Measurements from ENCODE around the gene IGIP. TPM values are rescaled to one million over a fixed set of nuclear protein-coding genes. Genes with fewer than 3 reads are reported as not detected.

Gene IGIP
- polyA plus RNA-seq, 1 donor (not counting 4 experiments of a cell fraction or from before 2014, with no cell fraction given), result 1.5 TPM

DNA sequence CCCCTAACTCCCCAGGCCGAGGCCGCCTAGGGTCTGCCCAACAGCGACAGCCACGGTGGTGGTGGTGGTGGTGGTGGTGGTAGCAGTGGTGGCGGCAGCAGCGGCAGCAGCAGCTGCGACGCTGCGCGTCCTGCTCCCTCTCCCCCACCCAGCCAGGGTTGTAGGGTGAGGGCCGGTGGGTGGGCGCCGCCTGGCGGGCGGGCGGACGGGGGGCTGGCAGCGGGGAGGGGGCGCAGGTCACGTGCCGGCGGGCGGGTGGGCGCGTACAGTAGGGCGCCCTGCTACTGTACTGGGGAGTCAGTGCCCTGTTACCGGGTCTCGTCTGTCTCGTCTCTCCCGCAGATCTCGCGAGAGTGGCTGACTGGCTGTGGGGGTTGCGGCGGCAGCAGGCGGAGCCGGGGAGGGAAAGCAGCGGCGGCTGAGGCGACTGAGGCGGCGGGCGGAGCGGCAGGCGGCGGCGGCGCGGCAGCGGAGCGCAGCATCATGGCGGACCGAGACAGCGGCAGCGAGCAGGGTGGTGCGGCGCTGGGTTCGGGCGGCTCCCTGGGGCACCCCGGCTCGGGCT, 12.0 kb upstream of the IGIP start, which contains the start of gene PURA:
Gene PURA, plus strand, starts transcription at position 411 of the 565 bp plus-strand sequence. Its CDS starts 73 bp downstream, at position 484.
- Histone ChIP-seq H3K79me2 (ENCODE audit: control insufficient read depth, insufficient read depth, low read length) (peaks cover 84% of the 10 kb centered on the region), H3K4me1 (ENCODE audit: control insufficient read depth, extremely low read depth, insufficient read depth, low read length) (peaks cover 19% of the 10 kb centered on the region), H3K27ac (ENCODE audit: control insufficient read depth, insufficient read depth, low read length) (peak within 1 kb of the TSS; percentile 50), H4K20me1 (ENCODE audit: control insufficient read depth, extremely low read depth, insufficient read depth, low read length) (no peaks in the 10 kb centered on the region), H3K36me3 (ENCODE audit: control insufficient read depth in 2 of 2, extremely low read depth in 1 of 2, insufficient read depth in 2 of 2, low read length in 2 of 2) (no peaks in the 10 kb centered on the region), H3K27me3 (ENCODE audit: control insufficient read depth, extremely low read depth, insufficient read depth, low read length) (no peaks in the 10 kb centered on the region), H3K9me3 (ENCODE audit: control insufficient read depth, low read depth, low read length) (no peaks in the 10 kb centered on the region), H3K4me2 (ENCODE audit: control insufficient read depth, extremely low read depth, insufficient read depth, low read depth, low read length) (peak within 1 kb of the TSS; percentile 79), H3K4me3 (ENCODE audit: control insufficient read depth in 2 of 3, extremely low read depth in 1 of 3, insufficient read depth in 2 of 3, low read depth in 1 of 3, low read length in 3 of 3) (peak within 1 kb of the TSS; percentile 58 to 80 (median 62)), H3K9ac (ENCODE audit: control insufficient read depth, extremely low read depth, insufficient read depth, low read length) (peak within 1 kb of the TSS; percentile 83), H2AFZ (ENCODE audit: control insufficient read depth, low read length) (peak within 1 kb of the TSS; percentile 72), H3K9me1 (ENCODE audit: control insufficient read depth, extremely low read depth, insufficient read depth, low read length) (no peaks in the 10 kb centered on the region)
- FAIRE-seq (no peak), DNase-seq (ENCODE audit: low read depth, low spot score) (peak; percentile 76)
- no peak for TF ChIP-seq EZH2 (IDR thresholded peaks at IDR 0.05; ENCODE audit: low read length)
- TF ChIP-seq, protein P1, sequence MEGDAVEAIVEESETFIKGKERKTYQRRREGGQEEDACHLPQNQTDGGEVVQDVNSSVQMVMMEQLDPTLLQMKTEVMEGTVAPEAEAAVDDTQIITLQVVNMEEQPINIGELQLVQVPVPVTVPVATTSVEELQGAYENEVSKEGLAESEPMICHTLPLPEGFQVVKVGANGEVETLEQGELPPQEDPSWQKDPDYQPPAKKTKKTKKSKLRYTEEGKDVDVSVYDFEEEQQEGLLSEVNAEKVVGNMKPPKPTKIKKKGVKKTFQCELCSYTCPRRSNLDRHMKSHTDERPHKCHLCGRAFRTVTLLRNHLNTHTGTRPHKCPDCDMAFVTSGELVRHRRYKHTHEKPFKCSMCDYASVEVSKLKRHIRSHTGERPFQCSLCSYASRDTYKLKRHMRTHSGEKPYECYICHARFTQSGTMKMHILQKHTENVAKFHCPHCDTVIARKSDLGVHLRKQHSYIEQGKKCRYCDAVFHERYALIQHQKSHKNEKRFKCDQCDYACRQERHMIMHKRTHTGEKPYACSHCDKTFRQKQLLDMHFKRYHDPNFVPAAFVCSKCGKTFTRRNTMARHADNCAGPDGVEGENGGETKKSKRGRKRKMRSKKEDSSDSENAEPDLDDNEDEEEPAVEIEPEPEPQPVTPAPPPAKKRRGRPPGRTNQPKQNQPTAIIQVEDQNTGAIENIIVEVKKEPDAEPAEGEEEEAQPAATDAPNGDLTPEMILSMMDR (optimal IDR thresholded peaks at IDR 0.05 in 1 of 3, IDR thresholded peaks at IDR 0.05 in 1 of 3, conservative IDR thresholded peaks at IDR 0.05 in 1 of 3; ENCODE audit: extremely low read depth in 1 of 3, insufficient read depth in 2 of 3, low read length in 3 of 3), result no peak
- dilution Hi-C loops (cut with MboI; ENCODE audit: extremely low pct_ligation_motif_present, low sequenced_read_pairs), result no loop called here

DNA sequence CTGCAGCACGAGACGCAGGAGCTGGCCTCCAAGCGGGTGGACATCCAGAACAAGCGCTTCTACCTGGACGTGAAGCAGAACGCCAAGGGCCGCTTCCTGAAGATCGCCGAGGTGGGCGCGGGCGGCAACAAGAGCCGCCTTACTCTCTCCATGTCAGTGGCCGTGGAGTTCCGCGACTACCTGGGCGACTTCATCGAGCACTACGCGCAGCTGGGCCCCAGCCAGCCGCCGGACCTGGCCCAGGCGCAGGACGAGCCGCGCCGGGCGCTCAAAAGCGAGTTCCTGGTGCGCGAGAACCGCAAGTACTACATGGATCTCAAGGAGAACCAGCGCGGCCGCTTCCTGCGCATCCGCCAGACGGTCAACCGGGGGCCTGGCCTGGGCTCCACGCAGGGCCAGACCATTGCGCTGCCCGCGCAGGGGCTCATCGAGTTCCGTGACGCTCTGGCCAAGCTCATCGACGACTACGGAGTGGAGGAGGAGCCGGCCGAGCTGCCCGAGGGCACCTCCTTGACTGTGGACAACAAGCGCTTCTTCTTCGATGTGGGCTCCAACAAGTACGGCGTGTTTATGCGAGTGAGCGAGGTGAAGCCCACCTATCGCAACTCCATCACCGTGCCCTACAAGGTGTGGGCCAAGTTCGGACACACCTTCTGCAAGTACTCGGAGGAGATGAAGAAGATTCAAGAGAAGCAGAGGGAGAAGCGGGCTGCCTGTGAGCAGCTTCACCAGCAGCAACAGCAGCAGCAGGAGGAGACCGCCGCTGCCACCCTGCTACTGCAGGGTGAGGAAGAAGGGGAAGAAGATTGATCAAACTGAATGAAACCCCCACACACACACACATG, 11.2 kb upstream of the IGIP start:
- Histone ChIP-seq H3K79me2 (ENCODE audit: control insufficient read depth, insufficient read depth, low read length) (peaks cover 77% of the 10 kb centered on the region), H3K27ac (ENCODE audit: control insufficient read depth, insufficient read depth, low read length) (peak overlapping the region; percentile 35), H3K36me3 (ENCODE audit: control insufficient read depth in 2 of 2, extremely low read depth in 1 of 2, insufficient read depth in 2 of 2, low read length in 2 of 2) (no peaks in the 10 kb centered on the region), H3K4me3 (ENCODE audit: control insufficient read depth in 2 of 3, extremely low read depth in 1 of 3, insufficient read depth in 2 of 3, low read depth in 1 of 3, low read length in 3 of 3) (peak overlapping the region; percentile 58 to 80 (median 62)), H3K4me2 (ENCODE audit: control insufficient read depth, extremely low read depth, insufficient read depth, low read depth, low read length) (peak overlapping the region; percentile 79), H3K4me1 (ENCODE audit: control insufficient read depth, extremely low read depth, insufficient read depth, low read length) (peaks cover 12% of the 10 kb centered on the region), H2AFZ (ENCODE audit: control insufficient read depth, low read length) (peak overlapping the region; percentile 62), H3K9me3 (ENCODE audit: control insufficient read depth, low read depth, low read length) (no peaks in the 10 kb centered on the region), H4K20me1 (ENCODE audit: control insufficient read depth, extremely low read depth, insufficient read depth, low read length) (no peaks in the 10 kb centered on the region), H3K9ac (ENCODE audit: control insufficient read depth, extremely low read depth, insufficient read depth, low read length) (peak overlapping the region; percentile 83), H3K27me3 (ENCODE audit: control insufficient read depth, extremely low read depth, insufficient read depth, low read length) (no peaks in the 10 kb centered on the region), H3K9me1 (ENCODE audit: control insufficient read depth, extremely low read depth, insufficient read depth, low read length) (no peaks in the 10 kb centered on the region)
- no peak for DNase-seq (ENCODE audit: low read depth, low spot score)
- no peak for FAIRE-seq
- TF ChIP-seq, protein P1 (optimal IDR thresholded peaks at IDR 0.05 in 1 of 3, IDR thresholded peaks at IDR 0.05 in 1 of 3, conservative IDR thresholded peaks at IDR 0.05 in 1 of 3; ENCODE audit: extremely low read depth in 1 of 3, insufficient read depth in 2 of 3, low read length in 3 of 3), result no peak
- TF ChIP-seq EZH2 (IDR thresholded peaks at IDR 0.05; ENCODE audit: low read length), result no peak
- dilution Hi-C loops (cut with MboI; ENCODE audit: extremely low pct_ligation_motif_present, low sequenced_read_pairs), result no loop called here
